ENCODE results near the gene FANCI. TPM values are rescaled to one million over a fixed set of nuclear protein-coding genes. Genes with fewer than 3 reads are reported as not detected.

Gene FANCI
- total and polyA plus RNA-seq, 2 of the 13 experiments (the other 11 are each of a cell fraction or from before 2014, with no cell fraction given): 15.7 to 68.8 TPM

DNA sequence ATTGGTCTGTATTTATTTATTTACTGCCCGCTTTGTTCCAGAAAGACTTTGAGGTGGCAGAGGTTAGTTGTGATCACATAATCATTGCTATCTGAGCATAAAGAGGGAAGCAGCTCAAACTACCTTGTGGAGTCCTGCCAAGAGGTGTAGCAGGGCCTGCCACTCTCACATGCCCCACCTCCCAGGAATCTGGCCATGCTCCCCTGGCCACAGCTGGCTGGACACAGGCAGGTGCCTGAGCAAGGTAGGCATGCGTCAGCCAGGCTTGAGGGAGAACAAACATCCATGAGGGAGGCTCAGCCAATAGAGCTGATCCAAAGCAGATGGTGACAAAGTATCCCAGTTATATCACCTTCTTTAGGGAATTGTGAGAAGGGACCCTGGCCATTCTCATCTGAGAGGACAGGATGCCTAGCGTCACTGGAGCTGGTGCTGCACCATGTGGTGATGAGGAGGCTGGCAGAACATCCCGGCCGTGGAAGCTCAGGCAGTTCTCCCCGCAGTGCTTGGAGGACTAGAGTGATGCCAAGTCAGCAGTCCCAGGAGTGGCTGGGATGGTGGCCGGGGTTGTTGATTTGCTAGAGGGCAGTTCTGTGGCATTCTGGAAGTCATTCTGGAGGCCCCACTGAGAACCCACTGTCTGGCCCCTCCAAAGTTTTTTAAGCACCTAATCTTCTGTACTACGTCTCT lies 97.7 kb downstream of the FANCI start:
- peaks cover 10% of the 10 kb centered on the region for H3K4me1 ChIP-seq (ENCODE audit: insufficient read depth, low read length)
- no peaks in the 10 kb centered on the region for H3K36me3 ChIP-seq (replicated peaks in 1 of 2; ENCODE audit: control insufficient read depth in 1 of 2, insufficient read depth in 2 of 2, low read length in 2 of 2)
- BruUV-seq (replicated peaks): no TSS peak
- no peak overlapping the region for H3K9ac ChIP-seq (ENCODE audit: insufficient read depth, low read depth, low read length)
- no peak overlapping the region for H2AFZ ChIP-seq (ENCODE audit: low read length)
- no peak overlapping the region for H3K4me3 ChIP-seq (replicated peaks in 1 of 3; ENCODE audit: insufficient read depth in 1 of 3, low read depth in 2 of 3, low read length in 3 of 3)
- H3K4me2 ChIP-seq (ENCODE audit: low read depth, low read length): no peak overlapping the region
- DNase-seq (ENCODE audit: low spot score) (no peak), ATAC-seq (no peak; the same call in 2 of the 3 replicates), FAIRE-seq (no peak)
- in situ Hi-C loops (cut with HindIII; ENCODE audit: extremely low pct_ligation_motif_present, low pct_unique_long_range_greater_than_20kb) (no loop called here), intact Hi-C loops (cut with micrococcal nuclease; ENCODE audit: unreplicated experiment) (no loop called here)
- H3K79me2 ChIP-seq (ENCODE audit: insufficient read depth, low read length): no peaks in the 10 kb centered on the region
- H3K27ac ChIP-seq (ENCODE audit: extremely low read length, insufficient read depth, low read length): no peak overlapping the region
- POLR2A ChIA-PET: no interaction called here
- 35% methylated on average over 8 of the region's 8 CpGs for WGBS (ENCODE audit: low lambda C conversion rate)
- H3K27me3 ChIP-seq (ENCODE audit: control insufficient read depth in 1 of 2, insufficient read depth in 2 of 2, low read length in 2 of 2): peaks cover 0 to 22% of the 10 kb centered on the region in 2 experiments; a peak in 1 of 5 replicates
- H3K9me3 ChIP-seq (ENCODE audit: low read length): no peaks in the 10 kb centered on the region
- CTCF ChIA-PET (ENCODE audit: low intra/inter-chr PET ratio, low total read pairs): no interaction called here
- no peaks in the 10 kb centered on the region for H4K20me1 ChIP-seq (ENCODE audit: insufficient read depth, low read length)
- TF ChIP-seq, protein P1, sequence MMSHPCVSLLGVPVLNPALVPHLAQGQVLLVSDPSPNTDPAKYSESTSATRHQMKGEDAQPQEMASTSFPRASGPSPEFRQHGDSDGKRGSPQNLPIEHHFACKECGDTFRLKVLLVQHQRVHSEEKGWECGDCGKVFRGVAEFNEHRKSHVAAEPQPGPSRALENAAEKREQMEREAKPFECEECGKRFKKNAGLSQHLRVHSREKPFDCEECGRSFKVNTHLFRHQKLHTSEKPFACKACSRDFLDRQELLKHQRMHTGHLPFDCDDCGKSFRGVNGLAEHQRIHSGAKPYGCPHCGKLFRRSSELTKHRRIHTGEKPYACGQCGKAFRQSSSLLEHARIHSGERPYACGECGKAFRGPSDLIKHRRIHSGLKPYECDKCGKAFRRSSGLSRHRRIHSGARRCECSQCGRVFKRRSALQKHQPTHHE (CRISPR knock-in tag; IDR thresholded peaks at IDR 0.05; ENCODE audit: borderline replicate concordance): no peak
- TF ChIP-seq, protein P2, sequence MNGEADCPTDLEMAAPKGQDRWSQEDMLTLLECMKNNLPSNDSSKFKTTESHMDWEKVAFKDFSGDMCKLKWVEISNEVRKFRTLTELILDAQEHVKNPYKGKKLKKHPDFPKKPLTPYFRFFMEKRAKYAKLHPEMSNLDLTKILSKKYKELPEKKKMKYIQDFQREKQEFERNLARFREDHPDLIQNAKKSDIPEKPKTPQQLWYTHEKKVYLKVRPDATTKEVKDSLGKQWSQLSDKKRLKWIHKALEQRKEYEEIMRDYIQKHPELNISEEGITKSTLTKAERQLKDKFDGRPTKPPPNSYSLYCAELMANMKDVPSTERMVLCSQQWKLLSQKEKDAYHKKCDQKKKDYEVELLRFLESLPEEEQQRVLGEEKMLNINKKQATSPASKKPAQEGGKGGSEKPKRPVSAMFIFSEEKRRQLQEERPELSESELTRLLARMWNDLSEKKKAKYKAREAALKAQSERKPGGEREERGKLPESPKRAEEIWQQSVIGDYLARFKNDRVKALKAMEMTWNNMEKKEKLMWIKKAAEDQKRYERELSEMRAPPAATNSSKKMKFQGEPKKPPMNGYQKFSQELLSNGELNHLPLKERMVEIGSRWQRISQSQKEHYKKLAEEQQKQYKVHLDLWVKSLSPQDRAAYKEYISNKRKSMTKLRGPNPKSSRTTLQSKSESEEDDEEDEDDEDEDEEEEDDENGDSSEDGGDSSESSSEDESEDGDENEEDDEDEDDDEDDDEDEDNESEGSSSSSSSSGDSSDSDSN (CRISPR knock-in tag; IDR thresholded peaks at IDR 0.05): no peak
- no peak for TF ChIP-seq ZNF292 (CRISPR knock-in tag; IDR thresholded peaks at IDR 0.05; ENCODE audit: borderline replicate concordance, low read depth)
- TF ChIP-seq CHCHD3 (CRISPR knock-in tag; IDR thresholded peaks at IDR 0.05): no peak
- no peak for TF ChIP-seq FOXA3 (CRISPR knock-in tag; IDR thresholded peaks at IDR 0.05)
- TF ChIP-seq ZFP1 (CRISPR knock-in tag; IDR thresholded peaks at IDR 0.05): no peak
- TF ChIP-seq, protein P3, sequence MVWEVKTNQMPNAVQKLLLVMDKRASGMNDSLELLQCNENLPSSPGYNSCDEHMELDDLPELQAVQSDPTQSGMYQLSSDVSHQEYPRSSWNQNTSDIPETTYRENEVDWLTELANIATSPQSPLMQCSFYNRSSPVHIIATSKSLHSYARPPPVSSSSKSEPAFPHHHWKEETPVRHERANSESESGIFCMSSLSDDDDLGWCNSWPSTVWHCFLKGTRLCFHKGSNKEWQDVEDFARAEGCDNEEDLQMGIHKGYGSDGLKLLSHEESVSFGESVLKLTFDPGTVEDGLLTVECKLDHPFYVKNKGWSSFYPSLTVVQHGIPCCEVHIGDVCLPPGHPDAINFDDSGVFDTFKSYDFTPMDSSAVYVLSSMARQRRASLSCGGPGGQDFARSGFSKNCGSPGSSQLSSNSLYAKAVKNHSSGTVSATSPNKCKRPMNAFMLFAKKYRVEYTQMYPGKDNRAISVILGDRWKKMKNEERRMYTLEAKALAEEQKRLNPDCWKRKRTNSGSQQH (CRISPR knock-in tag; IDR thresholded peaks at IDR 0.05; ENCODE audit: low read depth): no peak
- no peak for TF ChIP-seq CAMTA2 (CRISPR knock-in tag; IDR thresholded peaks at IDR 0.05; ENCODE audit: borderline replicate concordance)
- TF ChIP-seq KLF6 (CRISPR knock-in tag; IDR thresholded peaks at IDR 0.05): no peak
- TF ChIP-seq, protein P4, sequence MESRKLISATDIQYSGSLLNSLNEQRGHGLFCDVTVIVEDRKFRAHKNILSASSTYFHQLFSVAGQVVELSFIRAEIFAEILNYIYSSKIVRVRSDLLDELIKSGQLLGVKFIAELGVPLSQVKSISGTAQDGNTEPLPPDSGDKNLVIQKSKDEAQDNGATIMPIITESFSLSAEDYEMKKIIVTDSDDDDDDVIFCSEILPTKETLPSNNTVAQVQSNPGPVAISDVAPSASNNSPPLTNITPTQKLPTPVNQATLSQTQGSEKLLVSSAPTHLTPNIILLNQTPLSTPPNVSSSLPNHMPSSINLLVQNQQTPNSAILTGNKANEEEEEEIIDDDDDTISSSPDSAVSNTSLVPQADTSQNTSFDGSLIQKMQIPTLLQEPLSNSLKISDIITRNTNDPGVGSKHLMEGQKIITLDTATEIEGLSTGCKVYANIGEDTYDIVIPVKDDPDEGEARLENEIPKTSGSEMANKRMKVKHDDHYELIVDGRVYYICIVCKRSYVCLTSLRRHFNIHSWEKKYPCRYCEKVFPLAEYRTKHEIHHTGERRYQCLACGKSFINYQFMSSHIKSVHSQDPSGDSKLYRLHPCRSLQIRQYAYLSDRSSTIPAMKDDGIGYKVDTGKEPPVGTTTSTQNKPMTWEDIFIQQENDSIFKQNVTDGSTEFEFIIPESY (CRISPR knock-in tag; IDR thresholded peaks at IDR 0.05): no peak
- TF ChIP-seq, protein P5, sequence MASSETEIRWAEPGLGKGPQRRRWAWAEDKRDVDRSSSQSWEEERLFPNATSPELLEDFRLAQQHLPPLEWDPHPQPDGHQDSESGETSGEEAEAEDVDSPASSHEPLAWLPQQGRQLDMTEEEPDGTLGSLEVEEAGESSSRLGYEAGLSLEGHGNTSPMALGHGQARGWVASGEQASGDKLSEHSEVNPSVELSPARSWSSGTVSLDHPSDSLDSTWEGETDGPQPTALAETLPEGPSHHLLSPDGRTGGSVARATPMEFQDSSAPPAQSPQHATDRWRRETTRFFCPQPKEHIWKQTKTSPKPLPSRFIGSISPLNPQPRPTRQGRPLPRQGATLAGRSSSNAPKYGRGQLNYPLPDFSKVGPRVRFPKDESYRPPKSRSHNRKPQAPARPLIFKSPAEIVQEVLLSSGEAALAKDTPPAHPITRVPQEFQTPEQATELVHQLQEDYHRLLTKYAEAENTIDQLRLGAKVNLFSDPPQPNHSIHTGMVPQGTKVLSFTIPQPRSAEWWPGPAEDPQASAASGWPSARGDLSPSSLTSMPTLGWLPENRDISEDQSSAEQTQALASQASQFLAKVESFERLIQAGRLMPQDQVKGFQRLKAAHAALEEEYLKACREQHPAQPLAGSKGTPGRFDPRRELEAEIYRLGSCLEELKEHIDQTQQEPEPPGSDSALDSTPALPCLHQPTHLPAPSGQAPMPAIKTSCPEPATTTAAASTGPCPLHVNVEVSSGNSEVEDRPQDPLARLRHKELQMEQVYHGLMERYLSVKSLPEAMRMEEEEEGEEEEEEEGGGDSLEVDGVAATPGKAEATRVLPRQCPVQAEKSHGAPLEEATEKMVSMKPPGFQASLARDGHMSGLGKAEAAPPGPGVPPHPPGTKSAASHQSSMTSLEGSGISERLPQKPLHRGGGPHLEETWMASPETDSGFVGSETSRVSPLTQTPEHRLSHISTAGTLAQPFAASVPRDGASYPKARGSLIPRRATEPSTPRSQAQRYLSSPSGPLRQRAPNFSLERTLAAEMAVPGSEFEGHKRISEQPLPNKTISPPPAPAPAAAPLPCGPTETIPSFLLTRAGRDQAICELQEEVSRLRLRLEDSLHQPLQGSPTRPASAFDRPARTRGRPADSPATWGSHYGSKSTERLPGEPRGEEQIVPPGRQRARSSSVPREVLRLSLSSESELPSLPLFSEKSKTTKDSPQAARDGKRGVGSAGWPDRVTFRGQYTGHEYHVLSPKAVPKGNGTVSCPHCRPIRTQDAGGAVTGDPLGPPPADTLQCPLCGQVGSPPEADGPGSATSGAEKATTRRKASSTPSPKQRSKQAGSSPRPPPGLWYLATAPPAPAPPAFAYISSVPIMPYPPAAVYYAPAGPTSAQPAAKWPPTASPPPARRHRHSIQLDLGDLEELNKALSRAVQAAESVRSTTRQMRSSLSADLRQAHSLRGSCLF (CRISPR knock-in tag; IDR thresholded peaks at IDR 0.05; ENCODE audit: borderline replicate concordance): no peak
- no peak for TF ChIP-seq ZNF598 (CRISPR knock-in tag; IDR thresholded peaks at IDR 0.05; ENCODE audit: borderline replicate concordance)

Measured in HepG2 (cell line).